SK-N-SH (cell line): ENCODE data around the gene MICALL1.

Experiments
- CTCF ChIP-seq: fragments of 200-600 bp; sonication (generic); IDR thresholded peaks from 2 replicates; pipeline ENCODE4 v1.6.1; 2017; ENCODE audit warnings: antibody characterized with exemption, mild to moderate bottlenecking, moderate library complexity
- EZH2phosphoT487 ChIP-seq: fragments of 200-600 bp; sonication (generic); IDR thresholded peaks from 2 replicates; pipeline ENCODE4 v1.6.1; 2017; ENCODE audit warnings: low read depth, mixed run types, mild to moderate bottlenecking, antibody characterized with exemption, moderate library complexity, borderline replicate concordance
- FOSL2 ChIP-seq: IDR thresholded peaks from 2 replicates; pipeline ENCODE4 v1.4.0; 2012; ENCODE audit warnings: low read depth, mild to moderate bottlenecking, moderate library complexity, borderline replicate concordance
- MXI1 ChIP-seq: IDR thresholded peaks from 2 replicates; pipeline ENCODE4 v1.6.1; 2012; ENCODE audit warnings: mild to moderate bottlenecking, low read depth, low read length, improper control_type of control experiment
- POLR2AphosphoS5 ChIP-seq: IDR thresholded peaks from 2 replicates; pipeline ENCODE4 v1.6.1; 2012; ENCODE audit warnings: low read depth, low read length
- ZBTB33 ChIP-seq: IDR thresholded peaks from 2 replicates; pipeline ENCODE4 v1.4.0; 2012; ENCODE audit warnings: low read depth, borderline replicate concordance

DNA sequence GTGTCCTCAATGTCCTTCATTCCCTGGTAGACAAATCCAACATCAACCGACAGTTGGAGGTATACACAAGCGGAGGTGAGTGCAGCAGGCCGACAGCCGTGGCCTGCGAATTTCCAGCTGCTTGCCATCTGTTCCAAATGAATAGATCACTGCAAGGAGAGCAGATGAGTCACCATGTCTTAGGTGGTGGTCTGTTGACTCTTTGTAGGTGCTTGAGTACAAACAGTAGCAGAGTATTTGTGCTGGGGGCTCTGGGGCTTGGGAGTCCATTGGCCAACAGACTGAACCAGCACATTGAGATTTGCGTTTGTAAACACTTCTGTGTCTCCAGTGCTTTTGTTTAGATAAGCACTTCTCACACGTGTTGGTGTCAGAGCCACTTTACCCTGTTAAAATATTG, 35.8 kb upstream of the MICALL1 start:
- TF ChIP-seq CTCF (no peak), MXI1 (no peak), FOSL2 (no peak), EZH2phosphoT487 (no peak), POLR2AphosphoS5 (no peak), ZBTB33 (no peak)
